Breast epithelium (tissue), 3 donors: ENCODE data around the gene GIMAP6.

ENCODE experiments used
- CTCF ChIP-seq, 3 donors: fragments of 450-650 bp; IDR thresholded peaks; one replicate each; pipeline ENCODE4 v1.5.1; 2016 to 2017; ENCODE audit warnings: antibody characterized with exemption in 3 of 3, mild to moderate bottlenecking in 3 of 3, moderate library complexity in 3 of 3
- POLR2A ChIP-seq: fragments of 450-650 bp; IDR thresholded peaks from one replicate; pipeline ENCODE4 v1.6.1; 2016; ENCODE audit warnings: antibody characterized with exemption, mild to moderate bottlenecking, moderate library complexity
- POLR2AphosphoS5 ChIP-seq, 3 donors: sonication (generic); formaldehyde crosslinking; IDR thresholded peaks; one replicate each; pipeline ENCODE4 v1.6.1; 2017; ENCODE audit warnings: antibody characterized with exemption in 3 of 3

GRCh38 chr7:150645259-150646020 is 13.3 kb upstream of the GIMAP6 start:
- TF ChIP-seq POLR2AphosphoS5 (IDR thresholded peaks at IDR 0.05) (no peak), CTCF (IDR thresholded peaks at IDR 0.05) (no peak), POLR2A (no peak)
